Activated T-helper 1 cell treated with anti-CD3 and anti-CD28 coated beads, Interleukin-12 subunit alpha, Interleukin-12 subunit beta, Interleukin-2, Interleukin-4 antibody, amounts not matched to agents 30 ng/mL and 10 ng/mL and 1 ng/mL, durations not matched to agents 14 hours and 24 hours and 36 hours (primary cell): ENCODE results near the gene TMA7B. TPM values are rescaled to one million over a fixed set of nuclear protein-coding genes. Genes with fewer than 3 reads are reported as not detected.

Experiments used
- DNase-seq: peaks from one replicate; pipeline ENCODE4 v3.0.0; 2021; ENCODE audit warnings: low spot score
- H3K27ac Mint-ChIP-seq: one replicate; pipeline ENCODE4 v1.8.0; 2021; ENCODE audit warnings: mild to moderate bottlenecking, mixed read lengths
- H3K27me3 Mint-ChIP-seq: one replicate; pipeline ENCODE4 v1.8.0; 2022; ENCODE audit warnings: mild to moderate bottlenecking, moderate library complexity, mixed read lengths; ENCODE audit not compliant: insufficient read depth
- H3K36me3 Mint-ChIP-seq: one replicate; pipeline ENCODE4 v1.8.0; 2021; ENCODE audit warnings: low read depth, mixed read lengths
- H3K4me1 Mint-ChIP-seq: one replicate; pipeline ENCODE4 v1.8.0; 2021; ENCODE audit warnings: low read depth, mixed read lengths
- H3K4me3 Mint-ChIP-seq: one replicate; pipeline ENCODE4 v1.8.0; 2021; ENCODE audit warnings: mild to moderate bottlenecking, moderate library complexity, mixed read lengths
- H3K9me3 Mint-ChIP-seq: one replicate; pipeline ENCODE4 v1.8.0; 2021; ENCODE audit warnings: mixed read lengths
- intact Hi-C: fragments of 100-400 bp; cut with micrococcal nuclease; formaldehyde crosslinking; loops from one replicate; pipeline ENCODE4 v1.15.1; 2024
- total RNA-seq: library from RNA; stranded (reverse); gene quantifications from 2 replicates; pipeline ENCODE4 v1.2.3, GENCODE V29; 2022

Gene TMA7B
- total RNA-seq, 1 donor from 2014 or later, result 1.7 TPM

GRCh38 chr22:39925273-39925672 is 34.9 kb upstream of the TMA7B start:
- Mint-ChIP-seq H3K4me1 (peaks cover 60% of the 10 kb centered on the region), H3K9me3 (no peaks in the 10 kb centered on the region), H3K36me3 (peaks cover 29% of the 10 kb centered on the region), H3K4me3 (no peak overlapping the region), H3K27ac (peak overlapping the region; percentile 96), H3K27me3 (no peaks in the 10 kb centered on the region)
- no peak for DNase-seq
- intact Hi-C loops, result loop anchor here (5.0 kb wide), 1 partner anchor 37 kb away; the partner anchor contains the start of gene TMA7B

- no peaks in the 10 kb centered on the region for H3K9me3 Mint-ChIP-seq
- H3K4me1 Mint-ChIP-seq, result peaks cover 52% of the 10 kb centered on the region
- H3K4me3 Mint-ChIP-seq, result no peak overlapping the region
- peak overlapping the region; percentile 96 for H3K27ac Mint-ChIP-seq
- H3K27me3 Mint-ChIP-seq, result no peaks in the 10 kb centered on the region
- peaks cover 29% of the 10 kb centered on the region for H3K36me3 Mint-ChIP-seq
- no peak for DNase-seq
- intact Hi-C loops, result loop anchor here (1.0 to 5.0 kb wide), 4 partner anchors 8 to 36 kb away; partner anchors contain the start of gene TMA7B
Observed at GRCh38 chr22:39925909-39926679, 34.1 kb upstream of the TMA7B start.

GRCh38 chr22:39926753-39927152 is 33.4 kb upstream of the TMA7B start:
- no peaks in the 10 kb centered on the region for H3K9me3 Mint-ChIP-seq
- H3K4me3 Mint-ChIP-seq, result no peak overlapping the region
- peak overlapping the region; percentile 96 for H3K27ac Mint-ChIP-seq
- H3K27me3 Mint-ChIP-seq, result no peaks in the 10 kb centered on the region
- peaks cover 45% of the 10 kb centered on the region for H3K4me1 Mint-ChIP-seq
- peaks cover 29% of the 10 kb centered on the region for H3K36me3 Mint-ChIP-seq
- DNase-seq, result no peak
- intact Hi-C loops, result loop anchor here (1.0 to 5.0 kb wide), 4 partner anchors 8 to 36 kb away; partner anchors contain the start of gene TMA7B

GRCh38 chr22:39927544-39927943 is 32.7 kb upstream of the TMA7B start:
- Mint-ChIP-seq H3K36me3 (peaks cover 22% of the 10 kb centered on the region), H3K27me3 (no peaks in the 10 kb centered on the region), H3K27ac (no peak overlapping the region), H3K4me1 (peaks cover 37% of the 10 kb centered on the region), H3K4me3 (no peak overlapping the region), H3K9me3 (no peaks in the 10 kb centered on the region)
- DNase-seq, result no peak
- intact Hi-C loops, result loop anchor here (2.0 to 5.0 kb wide), 3 partner anchors 13 to 35 kb away; partner anchors contain the start of gene TMA7B

- Mint-ChIP-seq H3K4me1 (peaks cover 39% of the 10 kb centered on the region), H3K36me3 (peaks cover 26% of the 10 kb centered on the region), H3K27me3 (no peaks in the 10 kb centered on the region), H3K9me3 (no peaks in the 10 kb centered on the region), H3K4me3 (no peak overlapping the region), H3K27ac (no peak overlapping the region)
- intact Hi-C loops, result loop anchor here (5.0 kb wide), 1 partner anchor 33 kb away; the partner anchor contains the start of gene TMA7B
- no peak for DNase-seq
Observed at GRCh38 chr22:39928536-39929520, 31.4 kb upstream of the TMA7B start.

- H3K4me3 Mint-ChIP-seq, result no peak overlapping the region
Observed at GRCh38 chr22:39931251-39931650, 28.9 kb upstream of the TMA7B start.

GRCh38 chr22:39932166-39932565 is 28.0 kb upstream of the TMA7B start:
- no peak for DNase-seq
- Mint-ChIP-seq H3K4me1 (peaks cover 46% of the 10 kb centered on the region), H3K9me3 (no peaks in the 10 kb centered on the region), H3K36me3 (peaks cover 26% of the 10 kb centered on the region), H3K4me3 (no peak overlapping the region), H3K27me3 (no peaks in the 10 kb centered on the region), H3K27ac (peak overlapping the region; percentile 62)
- intact Hi-C loops, result loop anchor here (2.0 kb wide), 1 partner anchor 399 kb away; the partner anchor contains the start of gene RPS19BP1

More at GRCh38 chr22:39931251-39931650, 28.9 kb upstream of the TMA7B start:
- Mint-ChIP-seq H3K27ac (no peak overlapping the region), H3K27me3 (no peaks in the 10 kb centered on the region), H3K36me3 (peaks cover 25% of the 10 kb centered on the region), H3K4me1 (peaks cover 41% of the 10 kb centered on the region), H3K9me3 (no peaks in the 10 kb centered on the region)
- intact Hi-C loops, result loop anchor here (1.0 kb wide), 1 partner anchor 9 kb away; no protein-coding TSS in a partner anchor
- no peak for DNase-seq

- Mint-ChIP-seq H3K4me3 (peak overlapping the region; percentile 80), H3K27me3 (no peaks in the 10 kb centered on the region), H3K9me3 (no peaks in the 10 kb centered on the region), H3K27ac (peak overlapping the region; percentile 91), H3K36me3 (peaks cover 22% of the 10 kb centered on the region), H3K4me1 (peaks cover 55% of the 10 kb centered on the region)
- DNase-seq, result no peak
- intact Hi-C loops, result loop anchor here (1.0 to 2.0 kb wide), 3 partner anchors 12 to 400 kb away; partner anchors contain the start of gene RPS19BP1
Observed at GRCh38 chr22:39932918-39933649, 27.1 kb upstream of the TMA7B start.

GRCh38 chr22:39933741-39934140 is 26.5 kb upstream of the TMA7B start:
- no peak for DNase-seq
- no peaks in the 10 kb centered on the region for H3K27me3 Mint-ChIP-seq
- H3K4me1 Mint-ChIP-seq, result peaks cover 62% of the 10 kb centered on the region
- peaks cover 23% of the 10 kb centered on the region for H3K36me3 Mint-ChIP-seq
- peak overlapping the region; percentile 80 for H3K4me3 Mint-ChIP-seq
- H3K27ac Mint-ChIP-seq, result peak overlapping the region; percentile 91
- no peaks in the 10 kb centered on the region for H3K9me3 Mint-ChIP-seq
- intact Hi-C loops, result loop anchor here (1.0 to 2.0 kb wide), 4 partner anchors 7 to 401 kb away; partner anchors contain the start of gene RPS19BP1

GRCh38 chr22:39935116-39935515 is 25.1 kb upstream of the TMA7B start:
- Mint-ChIP-seq H3K36me3 (peaks cover 24% of the 10 kb centered on the region), H3K27ac (peak overlapping the region; percentile 69), H3K9me3 (no peaks in the 10 kb centered on the region), H3K4me3 (peak overlapping the region; percentile 80), H3K27me3 (no peaks in the 10 kb centered on the region), H3K4me1 (peaks cover 71% of the 10 kb centered on the region)
- no peak for DNase-seq
- intact Hi-C loops, result loop anchor here (5.0 kb wide), 1 partner anchor 57 kb away; the partner anchor contains the start of gene FAM83F

GRCh38 chr22:39935612-39936011 is 24.6 kb upstream of the TMA7B start:
- no peak for DNase-seq
- Mint-ChIP-seq H3K4me3 (peak overlapping the region; percentile 80), H3K27me3 (no peaks in the 10 kb centered on the region), H3K27ac (peak overlapping the region; percentile 75), H3K9me3 (no peaks in the 10 kb centered on the region), H3K36me3 (peaks cover 24% of the 10 kb centered on the region), H3K4me1 (peaks cover 76% of the 10 kb centered on the region)
- intact Hi-C loops, result loop anchor here (5.0 kb wide), 1 partner anchor 57 kb away; the partner anchor contains the start of gene FAM83F
